Tibial nerve (tissue), 4 donors: Measurements from ENCODE around the gene PROCR.

ENCODE experiments used
- CTCF ChIP-seq, 5 experiments: fragments of 200-600 bp in 3 of 5; fragments of 450-650 bp in 2 of 5; sonication (generic) in 3 of 5; IDR thresholded peaks; one replicate each; pipeline ENCODE4 v1.5.1; 2016 to 2019; ENCODE audit warnings: antibody characterized with exemption in 5 of 5, mild to moderate bottlenecking in 3 of 5, moderate library complexity in 2 of 5
- EP300 ChIP-seq, 2 donors: sonication (generic); formaldehyde crosslinking; IDR thresholded peaks; one replicate each; pipeline ENCODE4 v1.6.1; 2017; ENCODE audit warnings: antibody characterized with exemption in 2 of 2, mild to moderate bottlenecking in 1 of 2
- POLR2A ChIP-seq, 2 donors: fragments of 450-650 bp; IDR thresholded peaks; one replicate each; pipeline ENCODE4 v1.6.1; 2017; ENCODE audit warnings: antibody characterized with exemption in 2 of 2, mild to moderate bottlenecking in 2 of 2, moderate library complexity in 2 of 2

GRCh38 chr20:35156978-35157377 is 14.9 kb upstream of the PROCR start:
- no peak for TF ChIP-seq CTCF (IDR thresholded peaks at IDR 0.05)
- no peak for TF ChIP-seq POLR2A (IDR thresholded peaks at IDR 0.05)
- no peak for TF ChIP-seq EP300 (IDR thresholded peaks at IDR 0.05)
